Measurements from ENCODE around the gene SEMA5A.

SEMA5A gene

DNA sequence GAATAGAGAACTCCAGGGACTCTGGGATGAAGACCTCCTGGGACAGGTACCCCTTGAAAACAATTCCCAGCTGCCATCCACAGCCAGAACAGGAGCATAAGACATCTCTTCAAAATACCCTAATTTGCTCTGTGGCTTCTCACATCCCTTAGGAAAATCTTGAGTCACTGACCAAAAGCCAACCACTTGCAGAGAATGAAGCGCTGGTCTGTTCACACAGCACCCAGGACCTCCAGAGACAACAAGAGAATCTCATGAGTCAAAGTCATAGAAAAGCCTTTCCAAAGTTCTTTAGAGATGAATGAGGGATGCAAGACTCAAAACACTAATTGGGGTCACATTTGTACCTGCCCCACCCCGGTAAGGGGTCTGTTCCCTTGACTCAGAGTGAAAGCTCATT is 210.6 kb downstream of the SEMA5A start:
- no peaks in the 10 kb centered on the region for H3K27me3 Mint-ChIP-seq (ENCODE audit: low read depth)
- H3K27ac Mint-ChIP-seq = no peak overlapping the region
- no peaks in the 10 kb centered on the region for H3K36me3 Mint-ChIP-seq (ENCODE audit: low read depth)
- H3K4me1 Mint-ChIP-seq (ENCODE audit: low read depth) = no peaks in the 10 kb centered on the region
- H3K9me3 Mint-ChIP-seq = peaks cover 18% of the 10 kb centered on the region
- no peak overlapping the region for H3K4me3 Mint-ChIP-seq

DNA sequence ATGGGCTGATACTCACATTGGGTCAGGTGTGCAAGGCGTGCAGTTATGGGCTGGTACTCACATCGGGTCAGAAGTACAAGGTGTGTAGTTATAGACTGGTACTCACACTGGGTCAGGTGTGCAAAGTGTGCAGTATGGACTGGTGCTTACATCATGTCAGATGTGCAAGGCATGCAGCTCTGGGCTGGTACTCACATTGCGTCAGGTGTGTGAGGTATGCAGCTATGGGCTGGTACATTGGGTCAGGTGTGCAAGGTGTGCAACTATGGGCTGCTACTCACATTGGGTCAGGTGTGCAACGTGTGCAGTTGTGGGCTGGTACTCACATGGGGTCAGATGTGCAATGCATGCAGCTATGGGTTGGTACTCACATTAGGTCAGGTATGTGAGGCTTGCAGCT is 213.8 kb downstream of the SEMA5A start:
- Mint-ChIP-seq H3K27ac (no peak overlapping the region), H3K4me1 (ENCODE audit: low read depth) (no peaks in the 10 kb centered on the region), H3K36me3 (ENCODE audit: low read depth) (no peaks in the 10 kb centered on the region), H3K27me3 (ENCODE audit: low read depth) (no peaks in the 10 kb centered on the region), H3K4me3 (no peak overlapping the region), H3K9me3 (peaks cover 11% of the 10 kb centered on the region)

DNA sequence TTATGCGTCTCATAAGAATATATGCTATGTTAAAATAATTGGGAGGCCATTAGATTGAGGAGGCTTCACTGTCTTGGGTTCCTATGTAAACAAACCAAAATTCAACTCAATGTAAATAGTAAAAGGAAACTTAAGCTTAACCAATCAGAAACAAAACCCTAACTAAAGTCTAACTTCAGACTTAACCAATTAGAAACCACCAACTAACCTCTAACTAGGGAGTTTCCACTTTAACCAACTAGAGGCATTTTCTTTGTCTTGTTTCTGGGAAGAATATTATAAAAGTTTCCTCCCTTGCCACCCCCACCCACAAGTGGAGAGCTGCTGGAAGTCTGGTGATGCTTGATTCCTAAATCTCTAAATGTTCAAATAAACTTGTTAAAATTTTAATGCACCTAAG is 214.5 kb downstream of the SEMA5A start:
- Mint-ChIP-seq H3K4me1 (ENCODE audit: low read depth) (no peaks in the 10 kb centered on the region), H3K9me3 (peaks cover 11% of the 10 kb centered on the region), H3K27ac (no peak overlapping the region)

DNA sequence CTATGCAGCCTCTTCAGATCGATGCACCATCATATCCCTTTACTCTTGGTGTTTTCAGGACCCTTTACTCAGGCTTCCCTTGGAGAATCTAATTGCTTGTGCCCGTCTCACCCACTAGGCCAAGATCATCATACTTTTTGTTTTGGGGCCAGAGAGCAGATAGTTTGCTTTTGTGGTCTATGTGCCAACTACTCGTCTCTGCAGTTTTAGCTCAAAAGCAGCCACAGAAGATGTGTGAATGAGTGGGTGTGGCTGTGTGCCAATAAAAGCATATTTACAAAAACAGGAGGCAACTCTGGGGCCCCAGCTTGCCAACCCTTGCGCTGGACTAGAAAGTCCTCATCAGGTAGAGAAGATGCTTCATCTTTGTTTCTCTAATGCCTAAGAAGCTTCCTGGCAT is 216.8 kb downstream of the SEMA5A start:
- H3K27ac Mint-ChIP-seq = no peak overlapping the region
- H3K4me3 Mint-ChIP-seq = no peak overlapping the region
- H3K27me3 Mint-ChIP-seq (ENCODE audit: low read depth) = no peaks in the 10 kb centered on the region
- no peaks in the 10 kb centered on the region for H3K4me1 Mint-ChIP-seq (ENCODE audit: low read depth)
- peaks cover 11% of the 10 kb centered on the region for H3K9me3 Mint-ChIP-seq
- H3K36me3 Mint-ChIP-seq (ENCODE audit: low read depth) = no peaks in the 10 kb centered on the region

More for the DNA sequence above, 214.5 kb downstream of the SEMA5A start:
- Mint-ChIP-seq H3K4me3 (no peak overlapping the region), H3K27me3 (ENCODE audit: low read depth) (no peaks in the 10 kb centered on the region), H3K36me3 (ENCODE audit: low read depth) (no peaks in the 10 kb centered on the region)

DNA sequence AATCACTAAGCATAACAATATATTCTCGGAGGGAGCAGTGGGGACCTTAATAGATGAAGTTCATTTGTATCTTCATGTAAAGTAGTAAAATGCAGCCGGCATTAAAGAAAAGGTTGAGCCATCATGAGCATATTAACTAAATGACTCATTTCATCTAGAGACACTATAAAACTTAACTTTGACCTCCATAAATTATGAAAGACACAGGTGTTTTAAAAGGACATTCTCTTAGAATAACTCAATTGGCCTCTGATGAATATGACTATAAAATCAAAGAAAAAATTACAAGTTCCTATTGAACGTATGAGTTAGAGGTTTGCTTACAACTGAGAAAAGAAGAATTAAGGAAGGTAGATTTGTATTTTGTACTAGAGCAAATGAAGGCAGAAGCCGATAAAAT is 220.3 kb downstream of the SEMA5A start:
- Mint-ChIP-seq H3K36me3 (ENCODE audit: low read depth) (no peaks in the 10 kb centered on the region), H3K4me3 (no peak overlapping the region), H3K27ac (no peak overlapping the region), H3K27me3 (ENCODE audit: low read depth) (no peaks in the 10 kb centered on the region), H3K4me1 (ENCODE audit: low read depth) (no peaks in the 10 kb centered on the region), H3K9me3 (peaks cover 11% of the 10 kb centered on the region)

DNA sequence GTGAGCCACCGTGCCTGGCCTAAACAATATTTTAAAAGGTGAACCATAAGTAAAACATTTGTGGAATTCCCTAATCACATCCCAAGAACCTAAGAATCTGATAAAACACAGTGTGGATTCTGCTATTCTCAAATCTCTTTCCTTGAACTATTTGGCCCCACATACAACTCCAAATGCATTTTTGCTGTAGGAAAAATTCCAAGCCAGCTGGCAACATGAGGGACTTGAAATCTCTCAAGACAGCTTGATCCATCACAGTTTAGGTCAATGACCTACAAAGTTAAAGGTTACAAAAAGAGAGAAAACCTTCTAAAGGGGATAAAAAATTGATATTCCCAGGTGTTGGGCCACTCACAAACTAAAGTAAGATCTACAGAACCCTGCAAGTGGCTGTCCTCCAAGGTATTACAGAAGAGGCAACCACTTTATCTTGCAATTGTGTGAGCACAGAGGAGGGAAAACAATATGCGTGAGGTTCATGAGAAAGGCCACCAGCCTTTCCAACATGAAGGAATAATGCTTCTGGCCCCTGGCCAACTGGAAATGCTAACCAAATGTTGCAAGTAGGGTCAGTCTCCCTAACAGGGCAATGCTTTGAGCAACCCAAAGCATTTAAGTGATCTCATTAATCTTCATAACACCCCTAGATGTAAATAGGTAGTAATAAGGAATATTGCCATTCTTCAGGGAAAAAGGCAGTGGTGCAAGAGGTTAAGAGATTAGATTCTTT is 221.4 kb downstream of the SEMA5A start:
- Mint-ChIP-seq H3K9me3 (peaks cover 11% of the 10 kb centered on the region), H3K36me3 (ENCODE audit: low read depth) (no peaks in the 10 kb centered on the region), H3K27me3 (ENCODE audit: low read depth) (no peaks in the 10 kb centered on the region), H3K4me3 (no peak overlapping the region), H3K4me1 (ENCODE audit: low read depth) (no peaks in the 10 kb centered on the region), H3K27ac (no peak overlapping the region)

DNA sequence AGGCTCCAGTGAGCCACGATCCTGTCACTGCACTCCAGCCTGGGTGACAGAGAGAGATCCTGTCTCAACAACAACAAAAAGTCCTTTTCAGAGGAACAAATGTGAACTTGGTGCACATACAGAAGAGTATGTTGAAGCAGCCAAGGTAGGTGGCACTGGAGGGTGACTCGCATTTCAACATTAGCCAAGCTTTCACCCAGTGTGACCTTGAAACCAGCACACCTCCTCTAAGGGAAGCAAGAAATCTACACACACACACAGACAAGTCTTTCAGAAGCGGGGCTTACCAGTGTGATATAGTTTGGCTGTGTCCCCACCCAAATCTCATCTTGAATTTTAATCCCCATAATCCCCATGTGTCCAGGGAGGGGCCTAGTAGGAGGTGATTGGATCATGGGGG is 225.2 kb downstream of the SEMA5A start:
- no peak overlapping the region for H3K27ac Mint-ChIP-seq
- H3K36me3 Mint-ChIP-seq (ENCODE audit: low read depth) = no peaks in the 10 kb centered on the region
- H3K27me3 Mint-ChIP-seq (ENCODE audit: low read depth) = no peaks in the 10 kb centered on the region
- H3K9me3 Mint-ChIP-seq = no peaks in the 10 kb centered on the region
- no peak overlapping the region for H3K4me3 Mint-ChIP-seq
- no peaks in the 10 kb centered on the region for H3K4me1 Mint-ChIP-seq (ENCODE audit: low read depth)

DNA sequence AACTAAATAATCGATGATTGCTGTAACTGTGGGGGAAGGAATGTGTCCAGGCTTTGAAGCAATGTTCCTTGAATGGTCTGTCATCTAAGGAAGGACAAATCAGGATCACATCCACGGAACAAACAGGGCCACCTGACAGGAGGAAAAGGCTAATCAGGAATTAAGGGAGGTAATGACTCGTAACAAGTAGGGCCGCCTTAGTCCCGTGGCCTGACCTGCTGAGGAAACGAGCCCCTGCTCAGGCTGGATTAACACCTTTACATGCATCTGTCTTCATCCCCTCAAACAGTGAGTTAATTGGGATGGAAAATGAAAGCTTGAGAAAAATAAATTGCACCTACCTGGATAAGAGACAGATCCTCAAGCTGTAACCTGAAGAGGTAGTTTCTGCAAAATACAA is 227.8 kb downstream of the SEMA5A start:
- no peaks in the 10 kb centered on the region for H3K4me1 Mint-ChIP-seq (ENCODE audit: low read depth)
- H3K27ac Mint-ChIP-seq = no peak overlapping the region
- no peak overlapping the region for H3K4me3 Mint-ChIP-seq
- H3K36me3 Mint-ChIP-seq (ENCODE audit: low read depth) = no peaks in the 10 kb centered on the region
- H3K27me3 Mint-ChIP-seq (ENCODE audit: low read depth) = no peaks in the 10 kb centered on the region
- no peaks in the 10 kb centered on the region for H3K9me3 Mint-ChIP-seq

DNA sequence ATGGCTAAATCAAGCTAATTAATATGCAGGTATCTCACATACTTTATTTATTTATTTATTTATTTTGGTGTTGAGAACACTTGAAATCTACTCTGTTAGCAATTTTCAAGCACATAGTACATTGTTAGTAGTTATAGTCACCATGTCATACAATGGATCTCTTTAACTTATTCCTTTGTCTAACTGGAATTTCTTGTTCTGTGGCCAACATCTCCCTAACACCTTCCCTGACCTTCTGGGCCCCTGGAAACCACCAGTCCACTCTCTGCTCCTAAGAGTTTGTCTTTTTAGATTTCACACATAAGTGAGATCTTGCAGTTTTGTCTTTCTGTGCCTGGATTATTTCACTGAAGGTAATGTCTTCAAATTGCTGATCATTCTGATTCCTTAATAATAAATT is 229.1 kb downstream of the SEMA5A start:
- no peaks in the 10 kb centered on the region for H3K4me1 Mint-ChIP-seq (ENCODE audit: low read depth)
- no peaks in the 10 kb centered on the region for H3K27me3 Mint-ChIP-seq (ENCODE audit: low read depth)
- no peaks in the 10 kb centered on the region for H3K9me3 Mint-ChIP-seq
- no peak overlapping the region for H3K4me3 Mint-ChIP-seq
- H3K27ac Mint-ChIP-seq = no peak overlapping the region
- H3K36me3 Mint-ChIP-seq (ENCODE audit: low read depth) = no peaks in the 10 kb centered on the region

DNA sequence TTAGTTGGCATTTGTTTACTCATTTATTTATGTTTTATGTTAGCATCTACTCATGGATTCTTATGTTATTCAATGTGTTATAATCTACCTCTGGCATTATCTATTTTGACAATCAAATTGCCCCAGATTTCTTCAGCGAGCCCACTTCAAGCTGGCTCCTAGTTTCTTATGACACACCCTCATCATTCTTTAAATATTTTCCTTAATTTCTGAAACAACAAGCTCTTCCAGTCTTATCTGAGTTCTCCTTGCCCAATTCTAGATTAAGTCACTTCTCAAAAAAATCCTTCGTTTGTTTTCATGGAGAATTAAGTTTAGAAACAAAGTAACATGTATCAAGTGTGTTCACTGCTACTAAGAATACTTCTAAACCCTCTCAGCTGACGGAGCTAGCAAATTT is 229.8 kb downstream of the SEMA5A start:
- H3K27me3 Mint-ChIP-seq (ENCODE audit: low read depth) = no peaks in the 10 kb centered on the region
- no peaks in the 10 kb centered on the region for H3K4me1 Mint-ChIP-seq (ENCODE audit: low read depth)
- H3K4me3 Mint-ChIP-seq = no peak overlapping the region
- peaks cover 2% of the 10 kb centered on the region for H3K9me3 Mint-ChIP-seq
- no peaks in the 10 kb centered on the region for H3K36me3 Mint-ChIP-seq (ENCODE audit: low read depth)
- H3K27ac Mint-ChIP-seq = no peak overlapping the region

DNA sequence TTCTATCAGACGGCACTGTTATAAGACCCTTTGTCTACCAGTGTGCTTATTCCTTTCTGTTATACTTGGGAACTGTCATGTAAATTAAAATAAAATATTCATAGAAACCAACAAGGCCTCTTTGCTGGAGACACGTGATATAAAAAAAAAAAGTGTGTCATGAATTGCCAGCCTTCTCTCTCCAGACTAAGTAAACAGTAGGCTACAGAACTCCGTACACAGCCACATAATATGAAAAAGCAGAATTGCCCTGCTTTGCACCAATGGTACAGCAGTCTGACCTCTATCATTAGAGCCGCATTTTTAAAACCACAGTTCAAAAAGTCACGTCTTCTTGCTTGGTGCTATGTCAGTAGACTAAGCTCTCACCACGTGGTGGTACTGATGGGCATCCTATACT is 231.3 kb downstream of the SEMA5A start:
- Mint-ChIP-seq H3K36me3 (ENCODE audit: low read depth) (no peaks in the 10 kb centered on the region), H3K4me1 (ENCODE audit: low read depth) (no peaks in the 10 kb centered on the region)

DNA sequence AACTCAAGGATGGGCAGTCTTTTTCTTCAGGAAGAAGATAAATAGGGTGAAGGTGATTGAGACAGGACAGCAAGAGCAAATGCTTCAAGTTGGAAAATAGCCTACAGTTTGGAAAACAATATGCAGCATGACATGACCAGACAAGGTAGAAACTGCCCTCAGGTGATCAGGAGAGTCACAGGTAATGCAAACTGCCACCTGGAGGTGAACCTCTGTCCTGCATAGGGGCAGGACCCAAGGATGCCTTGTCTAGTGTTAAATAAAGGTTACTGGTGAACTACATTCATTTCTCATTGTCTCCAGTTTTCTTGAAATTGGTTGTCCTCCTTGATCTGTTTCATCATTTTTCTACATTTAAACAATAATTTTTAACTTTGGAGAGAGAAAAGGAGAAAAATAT is 232.1 kb downstream of the SEMA5A start:
- Mint-ChIP-seq H3K27ac (no peak overlapping the region), H3K4me1 (ENCODE audit: low read depth) (no peaks in the 10 kb centered on the region), H3K27me3 (ENCODE audit: low read depth) (no peaks in the 10 kb centered on the region), H3K9me3 (peaks cover 4% of the 10 kb centered on the region), H3K4me3 (no peak overlapping the region), H3K36me3 (ENCODE audit: low read depth) (no peaks in the 10 kb centered on the region)

More for the DNA sequence above, 231.3 kb downstream of the SEMA5A start:
- no peak overlapping the region for H3K4me3 Mint-ChIP-seq
- no peak overlapping the region for H3K27ac Mint-ChIP-seq
- no peaks in the 10 kb centered on the region for H3K27me3 Mint-ChIP-seq (ENCODE audit: low read depth)
- H3K9me3 Mint-ChIP-seq = peaks cover 4% of the 10 kb centered on the region

DNA sequence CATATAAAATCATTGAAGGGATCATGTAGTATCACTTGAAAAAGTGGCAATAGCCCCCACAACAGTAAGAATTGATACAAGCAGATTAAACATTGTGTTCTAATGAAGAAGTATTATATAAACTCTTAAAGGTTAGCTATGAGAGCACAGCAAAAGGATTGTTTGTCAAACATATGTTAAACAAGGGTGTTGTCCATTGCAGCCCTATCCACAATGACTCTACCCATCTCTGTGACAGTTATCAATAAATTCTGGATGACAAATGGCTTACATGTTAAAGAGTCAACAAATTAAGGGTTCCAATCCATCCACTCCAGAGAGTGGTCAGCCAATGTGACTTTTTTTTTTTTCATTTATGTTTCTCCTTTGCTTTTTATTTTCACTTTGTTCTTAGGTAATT is 238.7 kb downstream of the SEMA5A start:
- Mint-ChIP-seq H3K27ac (no peak overlapping the region), H3K4me3 (no peak overlapping the region), H3K36me3 (ENCODE audit: low read depth) (no peaks in the 10 kb centered on the region), H3K27me3 (ENCODE audit: low read depth) (no peaks in the 10 kb centered on the region), H3K4me1 (ENCODE audit: low read depth) (no peaks in the 10 kb centered on the region), H3K9me3 (peaks cover 4% of the 10 kb centered on the region)

DNA sequence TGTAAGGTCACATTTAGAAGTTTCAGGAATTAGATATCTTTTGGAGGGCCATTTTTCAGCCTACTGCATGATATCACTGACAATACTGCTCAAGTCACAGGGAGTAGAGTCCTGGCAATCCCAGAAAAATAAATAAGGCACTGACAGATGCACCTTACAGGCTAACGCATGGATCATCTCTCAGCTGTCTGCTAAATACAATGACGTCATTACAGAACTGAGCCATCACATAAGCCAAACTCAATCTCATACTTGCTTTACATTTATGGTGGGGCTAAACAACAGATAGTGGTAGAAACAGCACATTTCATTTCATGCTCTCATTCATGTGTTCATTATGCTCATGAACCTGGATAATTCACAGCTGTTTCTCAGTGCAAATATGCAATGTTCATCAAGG is 243.7 kb downstream of the SEMA5A start:
- H3K9me3 Mint-ChIP-seq = peaks cover 7% of the 10 kb centered on the region
- no peak overlapping the region for H3K27ac Mint-ChIP-seq
- no peak overlapping the region for H3K4me3 Mint-ChIP-seq
- no peaks in the 10 kb centered on the region for H3K4me1 Mint-ChIP-seq (ENCODE audit: low read depth)
- H3K27me3 Mint-ChIP-seq (ENCODE audit: low read depth) = no peaks in the 10 kb centered on the region
- H3K36me3 Mint-ChIP-seq (ENCODE audit: low read depth) = no peaks in the 10 kb centered on the region

DNA sequence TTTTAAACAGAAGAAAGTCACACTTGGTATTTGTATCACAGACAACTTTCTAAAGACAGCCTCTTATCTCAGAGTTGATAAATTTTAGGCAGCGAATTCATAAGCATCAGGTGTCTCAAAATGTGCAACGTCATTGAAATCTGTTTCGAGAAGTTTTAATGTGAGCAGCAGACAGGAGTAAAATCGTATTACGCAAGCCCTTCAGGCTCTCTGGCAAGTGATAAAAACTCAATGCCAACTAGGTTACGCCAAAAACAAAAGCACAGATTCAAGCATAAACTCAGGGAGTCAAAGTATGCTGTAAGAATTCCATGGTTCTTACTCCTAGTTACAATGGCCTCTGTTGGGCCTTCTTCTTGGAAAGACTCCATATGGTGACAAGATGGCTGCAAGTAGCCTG is 244.7 kb downstream of the SEMA5A start:
- Mint-ChIP-seq H3K27ac (no peak overlapping the region), H3K4me3 (no peak overlapping the region), H3K9me3 (peaks cover 7% of the 10 kb centered on the region), H3K36me3 (ENCODE audit: low read depth) (no peaks in the 10 kb centered on the region), H3K4me1 (ENCODE audit: low read depth) (no peaks in the 10 kb centered on the region), H3K27me3 (ENCODE audit: low read depth) (no peaks in the 10 kb centered on the region)

DNA sequence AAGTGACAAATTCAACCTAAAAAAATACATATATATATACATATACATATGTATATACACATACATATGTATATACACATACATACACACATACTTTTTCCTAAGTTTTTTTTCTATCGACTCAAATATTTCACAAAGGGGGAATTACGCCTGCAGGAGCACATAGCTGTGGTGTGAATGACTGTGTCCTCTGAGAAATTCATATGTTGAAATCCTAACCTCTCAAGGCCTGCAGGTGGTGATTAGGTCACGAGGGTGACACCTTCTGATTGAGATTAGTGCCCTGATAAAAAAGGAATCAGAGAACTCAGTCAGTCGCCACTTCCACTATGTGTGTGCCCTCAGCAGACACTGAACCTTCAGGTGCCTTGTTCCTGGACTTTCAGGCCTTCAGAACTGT is 248.7 kb downstream of the SEMA5A start:
- Mint-ChIP-seq H3K27me3 (ENCODE audit: low read depth) (no peaks in the 10 kb centered on the region), H3K9me3 (peaks cover 12% of the 10 kb centered on the region), H3K27ac (no peak overlapping the region), H3K36me3 (ENCODE audit: low read depth) (no peaks in the 10 kb centered on the region), H3K4me1 (ENCODE audit: low read depth) (no peaks in the 10 kb centered on the region), H3K4me3 (no peak overlapping the region)
